Fibroblast of pulmonary artery (primary cell): ENCODE measurements around the gene INSR.

ENCODE experiments used
- DNase-seq: peaks from one replicate; pipeline ENCODE4 v3.0.0-alpha.2; 2010; ENCODE audit warnings: low read depth
- H3K4me3 ChIP-seq: replicated peaks from 2 replicates; pipeline ENCODE4 v1.5.1; 2011; ENCODE audit warnings: low read depth, mild to moderate bottlenecking, control low read depth, low read length, moderate library complexity
- TF ChIP-seq, protein P1 (sequence below): IDR thresholded peaks from 2 replicates; pipeline ENCODE4 v1.5.1; 2011; ENCODE audit warnings: mild to moderate bottlenecking, control low read depth, low read length, inconsistent platforms; ENCODE audit errors: missing control alignments

INSR gene

DNA sequence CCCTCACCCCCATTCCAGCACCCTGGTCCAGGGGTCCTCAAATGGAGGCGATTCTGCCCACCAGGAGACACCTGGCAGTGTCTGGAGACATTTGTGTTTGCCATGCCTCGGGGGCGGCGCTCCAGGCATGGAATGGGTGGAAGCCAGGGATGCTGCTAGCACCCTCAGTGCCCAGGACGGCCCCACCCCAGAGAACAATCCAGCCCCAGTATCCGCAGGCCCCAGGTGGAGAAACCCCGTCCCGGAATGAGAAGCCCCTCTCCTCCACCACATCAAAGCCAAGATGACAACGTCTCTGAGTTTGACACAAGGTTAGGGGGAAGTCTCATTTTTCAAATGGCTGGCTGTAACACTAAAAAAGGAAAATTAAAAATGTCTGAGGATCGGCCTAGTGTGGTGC lies 68.5 kb downstream of the INSR start:
- no peak for DNase-seq
- TF ChIP-seq, protein P1, sequence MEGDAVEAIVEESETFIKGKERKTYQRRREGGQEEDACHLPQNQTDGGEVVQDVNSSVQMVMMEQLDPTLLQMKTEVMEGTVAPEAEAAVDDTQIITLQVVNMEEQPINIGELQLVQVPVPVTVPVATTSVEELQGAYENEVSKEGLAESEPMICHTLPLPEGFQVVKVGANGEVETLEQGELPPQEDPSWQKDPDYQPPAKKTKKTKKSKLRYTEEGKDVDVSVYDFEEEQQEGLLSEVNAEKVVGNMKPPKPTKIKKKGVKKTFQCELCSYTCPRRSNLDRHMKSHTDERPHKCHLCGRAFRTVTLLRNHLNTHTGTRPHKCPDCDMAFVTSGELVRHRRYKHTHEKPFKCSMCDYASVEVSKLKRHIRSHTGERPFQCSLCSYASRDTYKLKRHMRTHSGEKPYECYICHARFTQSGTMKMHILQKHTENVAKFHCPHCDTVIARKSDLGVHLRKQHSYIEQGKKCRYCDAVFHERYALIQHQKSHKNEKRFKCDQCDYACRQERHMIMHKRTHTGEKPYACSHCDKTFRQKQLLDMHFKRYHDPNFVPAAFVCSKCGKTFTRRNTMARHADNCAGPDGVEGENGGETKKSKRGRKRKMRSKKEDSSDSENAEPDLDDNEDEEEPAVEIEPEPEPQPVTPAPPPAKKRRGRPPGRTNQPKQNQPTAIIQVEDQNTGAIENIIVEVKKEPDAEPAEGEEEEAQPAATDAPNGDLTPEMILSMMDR: no peak

DNA sequence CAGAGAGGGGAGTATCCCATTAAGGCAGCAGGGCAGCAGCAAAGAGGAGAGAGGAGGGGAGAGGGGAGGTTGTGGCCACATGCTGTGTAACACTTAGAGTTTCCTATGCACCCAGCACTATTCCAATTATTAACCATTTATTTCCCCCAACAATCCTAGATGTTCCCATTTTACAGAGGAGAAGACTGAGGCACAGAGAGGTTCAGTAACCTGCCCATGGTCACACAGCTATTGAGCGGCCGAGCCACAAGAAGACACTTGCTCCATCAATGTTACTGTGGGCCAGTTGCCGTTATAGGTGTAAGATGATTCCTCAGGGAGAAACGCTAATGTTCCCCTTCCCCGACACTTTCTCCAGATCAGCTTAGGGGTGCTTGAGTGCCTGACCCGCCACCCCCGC lies 69.2 kb downstream of the INSR start:
- no peak overlapping the region for H3K4me3 ChIP-seq
- DNase-seq: no peak
- TF ChIP-seq, protein P1: no peak

More for the DNA sequence above, 68.5 kb downstream of the INSR start:
- H3K4me3 ChIP-seq: no peak overlapping the region

DNA sequence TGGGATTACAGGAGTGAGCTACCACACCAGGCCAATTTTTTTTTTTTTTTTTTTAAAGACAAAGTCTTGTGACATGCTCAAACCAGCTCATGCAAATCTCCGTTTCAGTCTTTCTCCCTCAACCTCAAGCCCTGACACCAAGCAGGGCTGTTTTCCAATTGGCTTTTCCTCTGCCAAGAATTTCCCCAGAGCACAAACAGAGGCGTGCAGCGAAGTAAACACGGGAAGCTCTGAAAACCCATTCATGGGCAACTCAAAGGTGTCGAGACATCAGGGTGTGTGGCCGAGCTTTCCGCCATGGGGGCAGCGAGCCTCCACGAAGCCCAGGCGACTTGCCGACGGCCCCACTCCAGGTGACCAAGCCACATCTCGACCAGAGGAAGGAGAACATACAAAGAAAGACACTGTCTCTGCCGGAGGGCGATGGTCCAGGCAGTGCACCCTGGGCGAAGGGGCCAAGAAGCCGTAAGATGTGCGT lies 70.0 kb downstream of the INSR start:
- TF ChIP-seq, protein P1: no peak
- DNase-seq: peak; percentile 78
- no peak overlapping the region for H3K4me3 ChIP-seq

DNA sequence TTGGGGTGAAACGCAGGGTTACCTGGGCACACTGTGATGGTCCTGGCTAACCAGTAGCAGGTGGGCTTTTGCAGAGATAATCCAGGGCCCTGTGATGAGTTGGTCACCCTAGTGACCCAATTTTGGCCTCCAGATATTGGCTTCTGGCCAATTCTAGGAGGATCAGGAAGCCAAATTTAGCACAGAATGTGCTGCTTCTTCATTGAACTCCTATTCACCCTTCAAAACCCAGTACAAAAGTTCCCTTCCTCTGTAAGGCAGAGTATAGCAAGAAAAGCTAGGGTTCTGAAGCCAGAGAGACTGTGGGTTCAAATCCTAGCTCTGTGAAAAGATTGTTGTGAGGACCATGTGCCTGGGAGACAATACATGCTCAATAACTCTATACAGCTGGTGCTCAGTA lies 70.8 kb downstream of the INSR start:
- no peak for DNase-seq
- no peak overlapping the region for H3K4me3 ChIP-seq
- TF ChIP-seq, protein P1: no peak

DNA sequence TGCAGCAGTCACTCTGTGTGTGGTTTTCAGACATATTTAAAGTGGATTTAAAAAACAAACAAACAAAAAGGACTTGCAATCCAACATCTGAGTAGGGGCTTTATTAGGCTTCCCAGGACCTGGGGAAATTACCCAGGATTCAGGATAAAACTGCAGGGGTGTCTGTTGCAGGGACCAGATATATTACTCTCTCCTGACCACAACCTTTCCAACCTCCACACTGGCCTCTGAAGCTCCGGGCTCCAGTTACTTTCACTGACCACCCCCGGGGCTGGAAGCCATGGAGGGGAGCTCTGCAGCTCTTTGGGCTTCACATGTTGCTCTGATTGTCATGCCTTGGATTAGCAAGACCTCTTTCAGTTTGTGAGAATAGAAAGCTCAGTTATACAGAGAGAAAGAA lies 75.2 kb downstream of the INSR start:
- H3K4me3 ChIP-seq: no peak overlapping the region
- no peak for DNase-seq
- TF ChIP-seq, protein P1: no peak

DNA sequence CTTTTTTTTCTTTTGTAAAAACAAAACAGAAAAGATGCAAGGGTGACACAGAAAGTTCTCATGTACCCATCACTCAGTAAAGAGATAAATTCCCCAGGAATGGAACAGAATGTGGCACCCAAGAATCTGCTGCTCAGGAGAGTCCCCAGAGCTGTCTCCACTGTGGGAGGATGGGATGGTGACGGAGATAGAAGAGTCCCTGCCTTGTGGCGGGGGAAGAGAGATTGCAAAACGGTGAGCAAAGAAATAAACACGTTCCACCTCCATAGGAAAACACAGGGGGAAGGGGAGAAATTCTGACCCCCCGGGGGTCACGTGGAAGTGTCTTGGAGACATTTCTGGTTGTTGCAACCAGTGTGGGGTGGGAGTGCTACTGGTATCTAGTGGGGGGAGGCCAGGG lies 76.4 kb downstream of the INSR start:
- H3K4me3 ChIP-seq: no peak overlapping the region
- DNase-seq: no peak
- TF ChIP-seq, protein P1: no peak

DNA sequence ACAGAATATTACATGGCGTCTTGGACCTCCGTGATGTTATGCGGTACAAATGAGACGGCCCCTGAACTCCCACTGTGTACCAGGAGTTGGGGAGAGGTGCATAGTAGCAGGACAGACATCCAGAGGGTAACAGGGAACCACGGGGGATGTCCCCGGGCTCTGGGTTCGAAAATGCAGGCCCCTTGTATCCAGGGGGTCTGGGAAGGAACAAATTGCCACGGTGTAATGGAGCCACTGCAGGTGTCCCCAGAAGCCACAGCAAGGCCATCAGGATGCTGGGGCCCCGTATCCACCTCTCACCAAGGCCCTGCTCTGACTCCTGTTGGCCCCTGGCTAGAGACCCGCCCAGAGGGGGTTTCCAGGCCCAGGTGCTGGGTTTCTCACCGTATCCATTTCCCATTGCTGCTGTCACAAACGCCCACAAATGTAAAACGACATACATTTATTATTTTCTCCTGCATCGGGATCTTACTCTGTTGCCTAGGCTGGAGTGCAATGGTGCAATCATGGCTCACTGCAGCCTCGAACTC lies 77.8 kb downstream of the INSR start:
- DNase-seq: no peak
- H3K4me3 ChIP-seq: no peak overlapping the region
- TF ChIP-seq, protein P1: no peak
